Fibroblast of mammary gland (primary cell): ENCODE results near the gene SLC6A17.

Source experiments
- DNase-seq: peaks from one replicate; pipeline ENCODE4 v3.0.0-alpha.2; 2010; ENCODE audit warnings: low read depth
- H3K4me3 ChIP-seq: 2 replicates; pipeline ENCODE4 v1.5.1; 2011; ENCODE audit warnings: low read depth, mild to moderate bottlenecking, low read length, moderate library complexity; ENCODE audit not compliant: control insufficient read depth
- TF ChIP-seq, protein P1 (sequence below): conservative IDR thresholded peaks from 2 replicates; pipeline ENCODE4 v1.5.1; 2011; ENCODE audit warnings: low read depth, low read length, inconsistent platforms; ENCODE audit not compliant: control insufficient read depth, insufficient read depth

Gene SLC6A17

DNA sequence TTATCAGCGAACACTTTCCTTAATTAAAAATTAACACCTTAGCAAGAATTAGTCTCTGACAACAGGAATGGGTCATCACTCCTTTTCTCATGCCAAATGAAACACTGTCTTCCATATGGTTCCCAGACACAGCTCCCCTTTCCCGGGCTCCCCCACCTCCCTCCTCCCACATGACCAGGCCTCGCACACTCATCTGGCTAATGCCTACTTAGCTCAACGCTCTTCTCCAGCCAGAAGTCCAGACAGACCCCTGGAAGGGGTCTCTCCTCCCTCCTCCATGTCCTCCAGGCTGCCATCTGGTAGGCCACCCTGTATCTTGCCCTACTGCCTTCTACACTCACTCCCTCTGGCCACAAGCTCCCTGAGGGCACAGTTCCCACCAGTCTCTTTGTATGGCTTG, 99.7 kb downstream of the SLC6A17 start:
- DNase-seq = no peak
- H3K4me3 ChIP-seq = no peak overlapping the region
- TF ChIP-seq, protein P1, sequence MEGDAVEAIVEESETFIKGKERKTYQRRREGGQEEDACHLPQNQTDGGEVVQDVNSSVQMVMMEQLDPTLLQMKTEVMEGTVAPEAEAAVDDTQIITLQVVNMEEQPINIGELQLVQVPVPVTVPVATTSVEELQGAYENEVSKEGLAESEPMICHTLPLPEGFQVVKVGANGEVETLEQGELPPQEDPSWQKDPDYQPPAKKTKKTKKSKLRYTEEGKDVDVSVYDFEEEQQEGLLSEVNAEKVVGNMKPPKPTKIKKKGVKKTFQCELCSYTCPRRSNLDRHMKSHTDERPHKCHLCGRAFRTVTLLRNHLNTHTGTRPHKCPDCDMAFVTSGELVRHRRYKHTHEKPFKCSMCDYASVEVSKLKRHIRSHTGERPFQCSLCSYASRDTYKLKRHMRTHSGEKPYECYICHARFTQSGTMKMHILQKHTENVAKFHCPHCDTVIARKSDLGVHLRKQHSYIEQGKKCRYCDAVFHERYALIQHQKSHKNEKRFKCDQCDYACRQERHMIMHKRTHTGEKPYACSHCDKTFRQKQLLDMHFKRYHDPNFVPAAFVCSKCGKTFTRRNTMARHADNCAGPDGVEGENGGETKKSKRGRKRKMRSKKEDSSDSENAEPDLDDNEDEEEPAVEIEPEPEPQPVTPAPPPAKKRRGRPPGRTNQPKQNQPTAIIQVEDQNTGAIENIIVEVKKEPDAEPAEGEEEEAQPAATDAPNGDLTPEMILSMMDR = no peak

DNA sequence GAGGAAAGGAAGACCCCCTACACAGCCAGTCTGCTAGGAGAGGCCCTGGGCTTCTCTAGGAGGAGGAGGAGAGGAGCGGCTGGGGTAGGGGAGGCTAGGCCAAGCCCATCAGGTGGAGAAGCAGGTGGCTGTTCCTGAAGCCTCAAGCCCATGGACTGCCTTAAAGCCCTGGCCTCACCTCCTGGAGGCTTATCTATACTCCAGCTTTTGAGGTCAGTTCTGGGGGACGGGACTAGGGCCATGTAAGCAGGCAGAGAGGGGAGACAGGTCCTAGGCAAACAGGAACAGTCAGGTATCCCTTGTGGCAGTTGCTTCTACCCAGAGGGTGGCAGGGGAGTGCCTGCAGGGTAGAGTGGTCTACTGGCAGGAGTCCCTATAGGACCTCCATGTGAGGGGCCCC, 100.5 kb downstream of the SLC6A17 start:
- H3K4me3 ChIP-seq = no peak overlapping the region
- TF ChIP-seq, protein P1 = no peak
- DNase-seq = no peak
